Measurements from ENCODE around the gene BIVM.

DNA sequence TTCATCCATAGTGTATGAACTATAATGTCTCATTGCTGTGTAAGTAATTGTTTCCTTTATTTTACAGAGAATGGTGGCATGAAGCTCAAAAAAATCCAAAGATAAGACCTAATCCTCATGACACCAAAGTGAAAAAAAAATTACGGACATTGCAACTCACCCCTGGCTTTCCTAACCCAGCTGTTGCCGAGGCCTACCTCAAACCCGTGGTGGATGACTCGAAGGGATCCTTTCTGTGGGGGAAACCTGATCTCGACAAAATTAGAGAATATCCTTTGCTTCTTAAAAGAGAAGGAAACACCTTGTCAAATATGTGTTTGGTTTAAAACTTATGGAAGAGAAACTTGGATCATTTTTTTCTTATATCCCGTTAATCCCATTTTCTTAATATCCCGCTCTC is 73.2 kb downstream of the BIVM start:
- TF ChIP-seq, protein P1, sequence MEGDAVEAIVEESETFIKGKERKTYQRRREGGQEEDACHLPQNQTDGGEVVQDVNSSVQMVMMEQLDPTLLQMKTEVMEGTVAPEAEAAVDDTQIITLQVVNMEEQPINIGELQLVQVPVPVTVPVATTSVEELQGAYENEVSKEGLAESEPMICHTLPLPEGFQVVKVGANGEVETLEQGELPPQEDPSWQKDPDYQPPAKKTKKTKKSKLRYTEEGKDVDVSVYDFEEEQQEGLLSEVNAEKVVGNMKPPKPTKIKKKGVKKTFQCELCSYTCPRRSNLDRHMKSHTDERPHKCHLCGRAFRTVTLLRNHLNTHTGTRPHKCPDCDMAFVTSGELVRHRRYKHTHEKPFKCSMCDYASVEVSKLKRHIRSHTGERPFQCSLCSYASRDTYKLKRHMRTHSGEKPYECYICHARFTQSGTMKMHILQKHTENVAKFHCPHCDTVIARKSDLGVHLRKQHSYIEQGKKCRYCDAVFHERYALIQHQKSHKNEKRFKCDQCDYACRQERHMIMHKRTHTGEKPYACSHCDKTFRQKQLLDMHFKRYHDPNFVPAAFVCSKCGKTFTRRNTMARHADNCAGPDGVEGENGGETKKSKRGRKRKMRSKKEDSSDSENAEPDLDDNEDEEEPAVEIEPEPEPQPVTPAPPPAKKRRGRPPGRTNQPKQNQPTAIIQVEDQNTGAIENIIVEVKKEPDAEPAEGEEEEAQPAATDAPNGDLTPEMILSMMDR (IDR thresholded peaks at IDR 0.05) = no peak
- no peak for TF ChIP-seq POLR2A (IDR thresholded peaks at IDR 0.05; ENCODE audit: low read depth)
- TF ChIP-seq POLR2AphosphoS5 (IDR thresholded peaks at IDR 0.05) = no peak
- no peak for TF ChIP-seq EP300 (IDR thresholded peaks at IDR 0.05)

Measured in esophagus muscularis mucosa (tissue), 4 donors.